H7 (cell line): ENCODE measurements around the gene GOLGA8R. TPM values are rescaled to one million over a fixed set of nuclear protein-coding genes. Genes with fewer than 3 reads are reported as not detected.
"Not testable (repeated sequence)": the region's sequence is repeated elsewhere in the genome, so short reads cannot be mapped to it uniquely, and the experiment has no call there.

Experiments
- DNase-seq: peaks from one replicate; pipeline ENCODE4 v3.0.0; 2012
- H3K27me3 ChIP-seq: 2 replicates; pipeline ENCODE4 v1.6.0; 2011; ENCODE audit warnings: mild to moderate bottlenecking, low read length; ENCODE audit not compliant: control insufficient read depth, insufficient read depth
- H3K36me3 ChIP-seq: replicated peaks from 2 replicates; pipeline ENCODE4 v1.5.1; 2011; ENCODE audit warnings: low read length; ENCODE audit not compliant: control insufficient read depth, insufficient read depth
- H3K4me3 ChIP-seq: 2 replicates; pipeline ENCODE4 v1.5.1; 2011; ENCODE audit warnings: low read depth, mild to moderate bottlenecking, control low read depth, low read length, moderate library complexity; ENCODE audit not compliant: insufficient read depth
- total RNA-seq: library from RNA; depleted of rRNA; stranded (reverse); fragments of >200 nt; shearing (Covaris generic); gene quantifications from 2 replicates; pipeline ENCODE4 v1.2.3, GENCODE V29; 2014; rRNA removed

The GOLGA8R gene, protein sequence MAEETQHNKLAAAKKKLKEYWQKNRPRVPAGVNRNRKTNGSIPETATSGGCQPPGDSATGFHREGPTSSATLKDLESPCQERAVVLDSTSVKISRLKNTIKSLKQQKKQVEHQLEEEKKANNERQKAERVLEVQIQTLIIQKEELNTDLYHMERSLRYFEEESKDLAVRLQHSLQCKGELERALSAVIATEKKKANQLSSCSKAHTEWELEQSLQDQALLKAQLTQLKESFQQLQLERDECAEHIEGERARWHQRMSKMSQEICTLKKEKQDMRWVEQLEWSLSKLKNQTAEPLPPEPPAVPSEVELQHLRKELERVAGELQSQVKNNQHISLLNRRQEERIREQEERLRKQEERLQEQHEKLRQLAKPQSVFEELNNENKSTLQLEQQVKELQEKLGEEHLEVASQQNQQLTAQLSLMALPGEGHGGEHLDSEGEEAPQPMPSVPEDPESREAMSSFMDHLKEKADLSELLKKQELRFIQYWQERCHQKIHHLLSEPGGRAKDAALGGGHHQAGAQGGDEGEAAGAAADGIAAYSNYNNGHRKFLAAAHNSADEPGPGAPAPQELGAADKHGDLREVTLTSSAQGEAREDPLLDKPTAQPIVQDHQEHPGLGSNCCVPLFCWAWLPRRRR
- total RNA-seq, result 0.15 TPM in 1 of 2 replicates, not detected in the other

GRCh38 chr15:30414160-30414559, at the start of gene GOLGA8R:
Gene GOLGA8R, minus strand, starts transcription at chr15:30414260. Its CDS starts 98 bp downstream, at chr15:30414162.
- H3K36me3 ChIP-seq, H3K4me3 ChIP-seq, H3K27me3 ChIP-seq, DNase-seq: not testable (repeated sequence)

GRCh38 chr15:30463849-30464248, 49.8 kb upstream of the GOLGA8R start:
- not testable (repeated sequence) for H3K36me3 ChIP-seq, H3K4me3 ChIP-seq, DNase-seq, H3K27me3 ChIP-seq

GRCh38 chr15:30462176-30462575, 48.1 kb upstream of the GOLGA8R start:
- H3K4me3 ChIP-seq, H3K36me3 ChIP-seq, H3K27me3 ChIP-seq, DNase-seq: not testable (repeated sequence)

GRCh38 chr15:30452702-30453101, 38.6 kb upstream of the GOLGA8R start:
- DNase-seq, H3K36me3 ChIP-seq, H3K4me3 ChIP-seq, H3K27me3 ChIP-seq: not testable (repeated sequence)

DNA sequence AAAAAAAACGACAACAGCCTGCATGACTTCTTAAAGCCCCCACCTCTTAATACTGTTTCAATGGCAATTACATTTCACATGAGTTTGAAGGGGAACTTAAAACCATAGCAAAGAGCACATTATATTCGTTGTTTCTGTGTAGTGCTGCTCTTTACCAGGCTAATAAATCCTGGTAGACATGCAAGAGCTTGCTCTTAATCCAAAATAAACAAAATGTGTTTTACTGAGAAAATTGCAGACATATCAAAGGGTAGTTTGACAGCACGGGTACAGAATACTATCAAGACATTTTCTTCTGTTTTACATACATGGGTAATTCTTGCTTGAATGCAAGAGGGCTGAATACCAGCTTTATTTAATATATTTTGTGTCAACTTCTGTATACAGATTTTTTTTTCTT, 24.3 kb upstream of the GOLGA8R start:
- H3K36me3 ChIP-seq, H3K4me3 ChIP-seq, DNase-seq, H3K27me3 ChIP-seq: not testable (repeated sequence)

GRCh38 chr15:30435878-30436277, 21.8 kb upstream of the GOLGA8R start:
- not testable (repeated sequence) for H3K36me3 ChIP-seq, H3K4me3 ChIP-seq, DNase-seq, H3K27me3 ChIP-seq

DNA sequence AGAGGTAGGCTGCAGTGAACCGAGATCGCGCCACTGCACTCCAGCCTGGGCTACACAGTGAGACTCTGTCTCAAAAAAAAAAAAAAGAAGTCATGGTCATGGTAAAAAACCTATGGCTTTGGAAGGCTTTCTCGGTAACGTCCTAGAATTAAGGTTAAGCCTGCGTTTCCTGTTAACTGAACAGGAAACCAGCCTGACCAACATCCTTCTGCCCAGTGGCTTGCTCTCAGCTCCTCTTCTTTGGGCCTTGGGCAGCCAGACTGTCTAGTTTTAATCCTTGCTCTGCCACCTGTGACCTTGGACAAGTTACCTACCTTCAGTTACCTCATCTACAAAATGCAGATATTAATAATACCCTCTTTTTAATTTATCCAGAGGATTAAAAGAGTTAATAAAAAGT, 6.7 kb upstream of the GOLGA8R start:
- H3K4me3 ChIP-seq, DNase-seq, H3K27me3 ChIP-seq, H3K36me3 ChIP-seq: not testable (repeated sequence)

DNA sequence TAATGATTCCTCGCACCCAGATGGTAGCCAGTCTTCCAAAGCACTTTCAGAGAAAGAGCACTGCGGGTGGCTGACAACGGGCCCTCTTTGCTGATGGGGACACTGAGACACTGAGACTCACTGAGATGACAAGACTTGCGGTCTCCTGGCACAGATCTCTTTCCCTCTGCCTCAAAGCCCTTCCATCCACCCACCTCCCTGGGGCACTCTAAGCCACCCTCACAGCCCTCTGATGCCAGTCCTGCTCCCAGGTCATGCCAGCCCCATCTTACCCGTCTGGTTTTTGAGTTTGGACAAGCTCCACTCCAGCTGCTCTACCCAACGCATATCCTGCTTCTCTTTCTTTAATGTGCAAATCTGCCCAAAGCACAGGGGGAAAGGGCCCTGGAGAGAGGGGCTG, 6.4 kb downstream of the GOLGA8R start:
- not testable (repeated sequence) for H3K4me3 ChIP-seq, DNase-seq, H3K27me3 ChIP-seq, H3K36me3 ChIP-seq

DNA sequence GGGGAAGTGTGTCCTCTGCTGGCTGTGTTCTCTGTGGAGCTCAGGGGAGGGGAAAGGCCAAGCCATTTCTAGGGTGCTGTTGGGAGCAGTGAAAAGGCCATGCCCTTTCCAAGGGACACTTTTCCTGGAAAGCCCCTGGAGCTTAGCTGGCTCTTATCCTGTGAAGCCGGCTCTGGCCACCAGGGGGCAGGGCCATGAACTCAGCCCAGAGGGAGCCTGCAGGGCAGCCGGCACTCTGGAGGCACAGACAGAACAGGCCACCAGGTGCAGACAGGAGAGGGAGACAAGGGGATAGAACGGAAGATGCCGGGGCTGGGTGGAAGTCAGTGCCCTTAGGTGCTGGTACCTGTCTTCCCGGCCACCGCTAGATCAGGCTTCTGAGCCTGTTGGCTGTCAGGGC, 15.1 kb downstream of the GOLGA8R start:
- H3K27me3 ChIP-seq, H3K4me3 ChIP-seq, DNase-seq, H3K36me3 ChIP-seq: not testable (repeated sequence)

- not testable (repeated sequence) for DNase-seq
Observed at GRCh38 chr15:30393664-30393991, 20.4 kb downstream of the GOLGA8R start.

GRCh38 chr15:30392766-30393663, 21.0 kb downstream of the GOLGA8R start, which contains the start of gene CHRFAM7A:
Gene CHRFAM7A, minus strand, starts transcription at chr15:30393540. Its CDS starts 10,189 bp downstream, at chr15:30383351.
- not testable (repeated sequence) for H3K36me3 ChIP-seq, DNase-seq, H3K27me3 ChIP-seq, H3K4me3 ChIP-seq

More at GRCh38 chr15:30393664-30393991, 20.4 kb downstream of the GOLGA8R start:
- not testable (repeated sequence) for H3K27me3 ChIP-seq, H3K4me3 ChIP-seq, H3K36me3 ChIP-seq

DNA sequence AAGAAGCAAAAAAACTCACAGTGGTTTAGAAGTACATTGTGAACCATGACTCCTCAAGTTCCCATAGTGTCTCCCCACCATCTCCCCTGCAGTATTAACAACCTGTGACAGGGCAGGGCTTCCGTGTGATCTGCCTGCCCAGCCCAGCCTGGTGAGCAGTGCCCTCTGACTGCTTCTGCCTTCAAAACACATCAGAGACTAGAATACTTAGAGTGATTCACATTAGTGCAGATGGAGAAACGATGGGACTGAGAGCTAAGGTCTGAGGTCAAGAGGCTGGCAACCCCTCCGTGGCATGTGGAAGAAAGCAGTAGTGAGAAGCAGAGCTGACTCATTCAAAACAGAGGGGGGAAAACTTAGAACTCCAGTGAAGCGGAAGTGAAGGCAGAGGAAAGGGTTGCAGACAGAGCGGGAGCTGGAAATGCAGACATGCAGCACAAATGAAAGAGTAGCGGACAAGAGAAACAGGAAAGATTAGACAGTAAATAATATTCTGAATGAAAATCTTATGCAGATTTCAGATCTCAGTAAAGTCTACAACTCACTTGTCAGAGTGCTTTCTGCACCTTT, 27.7 kb downstream of the GOLGA8R start:
- H3K27me3 ChIP-seq, DNase-seq, H3K4me3 ChIP-seq, H3K36me3 ChIP-seq: not testable (repeated sequence)

DNA sequence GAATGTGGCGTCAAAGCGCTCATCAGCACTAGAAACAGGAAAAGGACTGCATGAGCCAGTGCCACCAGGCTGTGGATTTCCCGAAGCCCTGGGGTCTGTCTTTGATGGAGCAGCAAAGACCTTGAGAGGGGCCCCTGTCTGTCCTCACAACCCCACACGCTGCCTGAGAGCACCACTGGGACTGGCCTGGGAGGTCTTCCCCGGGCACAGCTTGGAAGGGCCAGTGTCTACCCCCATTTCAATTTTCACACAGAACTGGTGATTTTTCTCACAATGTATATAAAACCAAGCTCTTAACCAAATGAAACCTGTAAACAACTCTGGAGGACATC, 37.0 kb downstream of the GOLGA8R start:
- not testable (repeated sequence) for DNase-seq, H3K4me3 ChIP-seq, H3K27me3 ChIP-seq, H3K36me3 ChIP-seq

GRCh38 chr15:30376375-30377081, 37.5 kb downstream of the GOLGA8R start:
- not testable (repeated sequence) for DNase-seq, H3K27me3 ChIP-seq, H3K4me3 ChIP-seq, H3K36me3 ChIP-seq
